ENCODE data around the gene SSH3.

The SSH3 gene

GRCh38 chr11:67347964-67348749 is 44.8 kb downstream of the SSH3 start:
- no peak for DNase-seq (ENCODE audit: low read depth, low spot score)

- DNase-seq (ENCODE audit: low read depth, low spot score), result no peak
These were observed 45.7 kb downstream of the SSH3 start for GRCh38 chr11:67349036-67349435.

GRCh38 chr11:67349457-67349856 is 46.1 kb downstream of the SSH3 start:
- no peak for DNase-seq (ENCODE audit: low read depth, low spot score)

- DNase-seq (ENCODE audit: low read depth, low spot score), result no peak
These were observed 46.7 kb downstream of the SSH3 start for GRCh38 chr11:67349928-67350465.

- DNase-seq (ENCODE audit: low read depth, low spot score), result no peak
These were observed 48.1 kb downstream of the SSH3 start for GRCh38 chr11:67351275-67352005.

GRCh38 chr11:67352546-67353316 is 49.4 kb downstream of the SSH3 start:
- DNase-seq (ENCODE audit: low read depth, low spot score), result no peak

- DNase-seq (ENCODE audit: low read depth, low spot score), result peak; percentile 75
These were observed 50.2 kb downstream of the SSH3 start, which contains the start of gene POLD4 for GRCh38 chr11:67353317-67354074. TSS of gene POLD4 (minus strand) at chr11:67353546. CDS start at chr11:67353399, 147 bp downstream.

- peak; percentile 64 for DNase-seq (ENCODE audit: low read depth, low spot score)
These were observed 51.0 kb downstream of the SSH3 start for GRCh38 chr11:67354075-67355022.

GRCh38 chr11:67355023-67355793 is 51.9 kb downstream of the SSH3 start:
- DNase-seq (ENCODE audit: low read depth, low spot score), result no peak

- DNase-seq (ENCODE audit: low read depth, low spot score), result no peak
These were observed 52.6 kb downstream of the SSH3 start for GRCh38 chr11:67355794-67356386.

- DNase-seq (ENCODE audit: low read depth, low spot score), result no peak
These were observed 53.1 kb downstream of the SSH3 start for GRCh38 chr11:67356387-67356863.

GRCh38 chr11:67356864-67357561 is 53.7 kb downstream of the SSH3 start:
- peak; percentile 55 for DNase-seq (ENCODE audit: low read depth, low spot score)

GRCh38 chr11:67357831-67358670 is 54.7 kb downstream of the SSH3 start:
- DNase-seq (ENCODE audit: low read depth, low spot score), result no peak
